Measurements from ENCODE around the gene NFIA.

NFIA gene

GRCh38 chr1:61395146-61395800 lies 312.9 kb downstream of the NFIA start:
- DNase-seq (ENCODE audit: low read depth) = no peak

DNA sequence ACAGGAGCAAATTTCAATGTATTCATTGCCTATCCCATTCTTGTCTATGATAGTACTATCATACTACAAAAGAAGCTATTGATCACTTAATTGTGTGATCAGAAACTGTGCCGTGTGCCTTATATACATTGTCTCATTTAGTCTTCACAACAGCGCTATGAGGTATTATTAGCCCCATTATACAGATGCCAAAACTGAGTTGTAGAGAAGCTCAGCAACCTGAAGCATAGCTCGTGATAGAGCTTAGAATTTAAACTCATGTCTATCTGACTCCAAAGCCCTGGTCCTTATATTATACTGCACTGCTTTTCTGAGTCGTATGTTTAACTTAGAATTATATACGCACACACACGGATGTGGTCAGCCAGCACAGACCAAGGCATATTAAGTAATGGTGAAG lies 315.1 kb downstream of the NFIA start:
- no peak for DNase-seq (ENCODE audit: low read depth)

DNA sequence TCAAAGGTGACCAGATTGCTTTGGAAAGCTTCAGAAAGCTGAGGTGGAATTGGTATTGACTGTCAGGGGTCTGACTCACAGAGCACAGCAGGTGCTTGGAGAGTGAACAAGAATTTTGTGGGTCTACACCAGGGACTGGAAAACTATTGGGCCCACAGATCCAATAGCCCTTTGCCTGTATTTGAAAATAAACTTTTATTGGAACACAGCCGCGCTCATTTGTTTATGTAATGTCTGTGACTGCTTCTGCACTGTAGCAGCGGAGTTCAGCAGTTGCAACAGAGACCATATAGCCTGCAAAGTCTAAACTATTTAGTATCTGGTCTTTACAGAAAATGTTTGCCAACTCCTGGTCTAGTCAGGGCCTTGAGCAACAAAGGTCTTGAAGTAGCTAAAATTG lies 315.6 kb downstream of the NFIA start:
- DNase-seq (ENCODE audit: low read depth) = no peak

DNA sequence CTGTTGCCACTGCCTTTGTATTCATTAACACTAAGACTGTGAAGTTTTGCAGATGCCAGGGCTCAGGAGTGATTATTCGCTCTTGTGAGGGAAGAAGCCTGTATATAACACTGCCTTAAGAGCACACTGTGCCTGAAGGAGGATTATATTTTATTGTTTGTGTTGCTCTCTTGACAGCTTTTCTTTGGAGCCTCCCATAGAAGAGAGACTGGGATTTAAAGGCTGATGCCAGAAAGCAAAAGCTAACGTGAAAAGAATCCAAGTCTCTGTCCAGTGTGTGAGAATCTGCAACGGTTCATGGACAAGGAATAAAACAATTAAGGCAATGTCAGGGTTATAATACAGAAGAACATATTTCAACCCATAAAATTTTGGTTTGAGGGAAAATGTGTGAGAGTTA lies 316.8 kb downstream of the NFIA start:
- DNase-seq (ENCODE audit: low read depth) = no peak

- no peak for DNase-seq (ENCODE audit: low read depth)
Observed at GRCh38 chr1:61400131-61400770, 317.9 kb downstream of the NFIA start.

GRCh38 chr1:61400997-61401396 lies 318.6 kb downstream of the NFIA start:
- DNase-seq (ENCODE audit: low read depth) = no peak

GRCh38 chr1:61403679-61404596 lies 321.6 kb downstream of the NFIA start:
- no peak for DNase-seq (ENCODE audit: low read depth)

DNA sequence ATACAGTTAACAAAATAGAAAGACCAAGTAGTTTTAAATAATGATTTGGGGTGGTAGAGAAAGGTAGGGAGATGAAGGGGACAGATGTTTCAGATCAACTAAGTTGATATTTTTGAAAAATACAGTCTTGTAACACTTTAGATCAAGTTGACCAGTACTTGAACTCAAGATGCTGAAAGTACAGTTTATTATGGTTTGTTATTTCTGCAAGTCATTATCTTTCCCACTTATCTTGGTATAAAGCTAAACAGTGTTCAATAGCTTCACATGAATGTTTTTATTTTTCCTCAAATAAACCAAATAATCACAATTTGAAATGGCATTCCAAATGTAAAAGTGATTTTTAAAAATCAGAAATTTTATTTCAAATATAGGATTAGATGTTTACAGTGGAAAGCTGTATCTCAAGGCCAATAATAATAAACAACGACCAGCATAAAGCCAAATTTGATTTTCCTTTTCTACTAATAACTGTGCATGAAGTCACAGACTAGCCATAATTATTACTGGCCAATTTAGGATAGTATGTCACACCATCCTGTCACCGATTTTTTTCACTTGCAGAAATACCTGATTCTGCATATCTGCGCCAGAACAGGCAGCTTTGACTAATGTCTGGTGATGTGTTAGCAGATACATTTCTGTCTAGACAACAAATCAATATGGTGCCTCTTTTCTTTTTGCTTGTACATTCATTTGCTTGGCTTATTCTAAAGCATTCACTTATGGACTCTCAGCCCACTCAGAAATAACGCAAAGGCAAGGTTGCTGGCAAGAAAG lies 322.4 kb downstream of the NFIA start:
- DNase-seq (ENCODE audit: low read depth) = no peak

GRCh38 chr1:61406467-61406866 lies 324.1 kb downstream of the NFIA start:
- DNase-seq (ENCODE audit: low read depth) = no peak

GRCh38 chr1:61412601-61413000 lies 330.2 kb downstream of the NFIA start:
- no peak for DNase-seq (ENCODE audit: low read depth)

- no peak for DNase-seq (ENCODE audit: low read depth)
Observed at GRCh38 chr1:61419196-61419595, 336.8 kb downstream of the NFIA start.

DNA sequence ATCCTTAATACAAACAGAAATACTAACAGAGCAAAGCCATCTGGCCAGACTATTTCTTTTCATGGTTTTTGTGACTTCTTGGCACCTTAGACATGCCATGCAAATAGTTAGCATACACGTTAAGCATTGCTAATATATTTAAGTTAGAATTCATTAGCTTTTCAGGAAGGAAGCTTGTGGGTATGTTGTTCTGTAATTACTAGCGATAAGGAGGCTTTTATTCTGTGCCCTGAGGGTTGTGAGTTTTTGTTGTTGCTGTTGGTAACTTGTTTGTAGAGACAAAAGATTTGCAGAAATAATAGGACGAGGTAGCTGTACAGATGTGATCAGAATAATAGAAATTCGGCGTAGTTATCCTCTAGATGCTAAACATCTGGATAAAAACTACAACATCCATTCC lies 337.3 kb downstream of the NFIA start:
- DNase-seq (ENCODE audit: low read depth) = no peak

GRCh38 chr1:61420243-61420642 lies 337.9 kb downstream of the NFIA start:
- no peak for DNase-seq (ENCODE audit: low read depth)

- DNase-seq (ENCODE audit: low read depth) = no peak
Observed at GRCh38 chr1:61420909-61421835, 338.8 kb downstream of the NFIA start.

GRCh38 chr1:61423643-61424042 lies 341.3 kb downstream of the NFIA start:
- no peak for DNase-seq (ENCODE audit: low read depth)

GRCh38 chr1:61424382-61424781 lies 342.0 kb downstream of the NFIA start:
- DNase-seq (ENCODE audit: low read depth) = no peak

- no peak for DNase-seq (ENCODE audit: low read depth)
Observed at GRCh38 chr1:61425040-61425439, 342.7 kb downstream of the NFIA start.

GRCh38 chr1:61426254-61426653 lies 343.9 kb downstream of the NFIA start:
- DNase-seq (ENCODE audit: low read depth) = no peak

- no peak for DNase-seq (ENCODE audit: low read depth)
Observed at GRCh38 chr1:61426885-61427284, 344.5 kb downstream of the NFIA start.

- DNase-seq (ENCODE audit: low read depth) = no peak
Observed at GRCh38 chr1:61427510-61427909, 345.1 kb downstream of the NFIA start.

GRCh38 chr1:61428146-61428545 lies 345.8 kb downstream of the NFIA start:
- no peak for DNase-seq (ENCODE audit: low read depth)
